GM12878 (cell line): ENCODE data around the gene RPS6KA5. TPM values are rescaled to one million over a fixed set of nuclear protein-coding genes. Genes with fewer than 3 reads are reported as not detected.

Experiments
- ATAC-seq: fragments of 200-7000 bp; cut with Tn5 transposase; 3 replicates; pipeline ENCODE4 v1.9.1; 2020; ENCODE audit warnings: mild to moderate bottlenecking, moderate library complexity
- BruUV-seq: library from RNA; stranded (reverse); fragments of 400-500 nt; replicated peaks from 2 replicates; lab custom pipeline; 2021; lab: Mats Ljungman, UMichigan
- CTCF ChIA-PET: fragments of 300-600 bp; sonication (Branson Sonifier 250); formaldehyde crosslinking; extraction: SDS; loops from one replicate; lab custom pipeline; 2021; ENCODE audit warnings: inconsistent platforms; lab: Yijun Ruan, JAX
- POLR2A ChIA-PET: fragments of 350-600 bp; formaldehyde crosslinking; extraction: SDS; loops from one replicate; lab custom pipeline; 2021; ENCODE audit warnings: inconsistent platforms; lab: Charles Lee
- RAD21 ChIA-PET: fragments of 300-600 bp; sonication (Branson Sonifier 250); formaldehyde crosslinking; loops from one replicate; lab custom pipeline; 2023; ENCODE audit warnings: antibody characterized with exemption; ENCODE audit not compliant: unreplicated experiment; lab: Charles Lee
- SMC1A ChIA-PET: fragments of 300-600 bp; sonication (Branson Sonifier 250); formaldehyde crosslinking; loops from one replicate; lab custom pipeline; 2023; ENCODE audit not compliant: unreplicated experiment, uncharacterized antibody; lab: Charles Lee
- DNase-seq: peaks from one replicate; pipeline ENCODE4 v3.0.0-alpha.2; 2011; ENCODE audit warnings: low read depth, low spot score
- FAIRE-seq: peaks from 3 replicates; lab custom pipeline; 2011; peaks lifted over from hg19 to GRCh38; lab: Jason Lieb, UNC
- H2AFZ ChIP-seq: 2 replicates; pipeline ENCODE4 v1.6.0; 2011; ENCODE audit warnings: low read depth, low read length, control low read depth; ENCODE audit not compliant: control insufficient read depth
- H3K27ac ChIP-seq: 2 replicates; pipeline ENCODE4 v1.5.1; 2011; ENCODE audit warnings: control low read depth; ENCODE audit not compliant: control insufficient read depth, insufficient read depth
- H3K27me3 ChIP-seq, 2 experiments: replicated peaks in 1 of 2; 2 replicates each; pipeline versions ENCODE4 v1.6.0 to v1.6.1; 2011; ENCODE audit warnings: low read length in 1 of 2; ENCODE audit not compliant: control insufficient read depth in 2 of 2, insufficient read depth in 2 of 2
- H3K36me3 ChIP-seq, 2 experiments: 2 replicates each; pipeline ENCODE4 v1.5.1; 2011; ENCODE audit warnings: low read length in 1 of 2; ENCODE audit not compliant: control insufficient read depth in 2 of 2, insufficient read depth in 2 of 2
- H3K4me1 ChIP-seq: 2 replicates; pipeline ENCODE4 v1.6.1; 2011; ENCODE audit warnings: mild to moderate bottlenecking, low read length, moderate library complexity, mixed read lengths; ENCODE audit not compliant: control insufficient read depth, insufficient read depth
- H3K4me2 ChIP-seq: 2 replicates; pipeline ENCODE4 v1.6.0; 2011; ENCODE audit warnings: control low read depth; ENCODE audit not compliant: control insufficient read depth, insufficient read depth
- H3K4me3 ChIP-seq: fragments of 200-600 bp; sonication (generic); 2 replicates; pipeline ENCODE4 v1.5.1; 2016
- H3K79me2 ChIP-seq: 2 replicates; pipeline ENCODE4 v1.6.0; 2011; ENCODE audit warnings: low read length; ENCODE audit not compliant: control insufficient read depth, insufficient read depth
- H3K9ac ChIP-seq: 2 replicates; pipeline ENCODE4 v1.8.0; 2011; ENCODE audit warnings: low read length, control low read depth, mixed read lengths; ENCODE audit not compliant: control insufficient read depth, insufficient read depth
- H3K9me3 ChIP-seq: replicated peaks from 3 replicates; pipeline ENCODE4 v1.5.1; 2011; ENCODE audit warnings: mild to moderate bottlenecking, low read length; ENCODE audit not compliant: control insufficient read depth, insufficient read depth
- H4K20me1 ChIP-seq: 2 replicates; pipeline ENCODE4 v1.6.0; 2011; ENCODE audit not compliant: control insufficient read depth, insufficient read depth
- CHD4 ChIP-seq: fragments of 200-600 bp; sonication (generic); IDR thresholded peaks from 2 replicates; pipeline ENCODE4 v1.6.1; 2016; ENCODE audit warnings: mild to moderate bottlenecking
- ELK1 ChIP-seq: IDR thresholded peaks from 2 replicates; pipeline ENCODE4 v1.6.1; 2012; ENCODE audit warnings: low read depth, low read length, improper control_type of control experiment
- FOS ChIP-seq: IDR thresholded peaks from 3 replicates; pipeline ENCODE4 v1.6.1; 2011; ENCODE audit warnings: borderline replicate concordance; ENCODE audit not compliant: insufficient read length; ENCODE audit errors: extremely low read depth
- FOXK2 ChIP-seq: fragments of 450-650 bp; IDR thresholded peaks from 2 replicates; pipeline ENCODE4 v1.6.1; 2017; ENCODE audit warnings: mild to moderate bottlenecking, moderate library complexity
- HDGF ChIP-seq: fragments of 450-650 bp; IDR thresholded peaks from 2 replicates; pipeline ENCODE4 v1.6.1; 2016; ENCODE audit warnings: antibody characterized with exemption
- JUNB ChIP-seq: IDR thresholded peaks from 2 replicates; pipeline ENCODE4 v1.6.1; 2016; ENCODE audit warnings: antibody characterized with exemption, mild to moderate bottlenecking
- KLF5 ChIP-seq: fragments of 450-650 bp; IDR thresholded peaks from 2 replicates; pipeline ENCODE4 v1.6.1; 2014; ENCODE audit warnings: mild to moderate bottlenecking; ENCODE audit not compliant: partially characterized antibody
- MYB ChIP-seq: fragments of 150-350 bp; IDR thresholded peaks from 2 replicates; pipeline ENCODE4 v1.6.1; 2014; ENCODE audit warnings: mild to moderate bottlenecking, low read depth, low read length, borderline replicate concordance
- NFIC ChIP-seq: IDR thresholded peaks from 2 replicates; pipeline ENCODE4 v1.6.1; 2012; ENCODE audit warnings: low read depth, mild to moderate bottlenecking, inconsistent platforms, low read length, moderate library complexity
- PAX5 ChIP-seq: IDR thresholded peaks from 2 replicates; pipeline ENCODE4 v1.6.1; 2011; ENCODE audit warnings: low read depth, low read length, borderline replicate concordance
- RUNX3 ChIP-seq: IDR thresholded peaks from 2 replicates; pipeline ENCODE4 v1.6.1; 2012; ENCODE audit warnings: low read length, inconsistent platforms
- SRF ChIP-seq, 2 experiments: IDR thresholded peaks; 2 replicates each; pipeline ENCODE4 v1.6.1; 2011; ENCODE audit warnings: low read depth in 2 of 2, low read length in 2 of 2, mild to moderate bottlenecking in 1 of 2, moderate library complexity in 1 of 2
- WRNIP1 ChIP-seq: IDR thresholded peaks from 2 replicates; pipeline ENCODE4 v1.6.1; 2011; ENCODE audit warnings: low read depth, low read length, improper control_type of control experiment, borderline replicate concordance
- ZBTB4 ChIP-seq: fragments of 450-650 bp; formaldehyde crosslinking; IDR thresholded peaks from 2 replicates; pipeline ENCODE4 v1.4.0; 2022; ENCODE audit warnings: mild to moderate bottlenecking, moderate library complexity
- ZNF592 ChIP-seq: fragments of 450-650 bp; IDR thresholded peaks from 2 replicates; pipeline ENCODE4 v1.6.1; 2017; ENCODE audit warnings: mild to moderate bottlenecking, moderate library complexity
- ZSCAN29 ChIP-seq: fragments of 450-650 bp; IDR thresholded peaks from 2 replicates; pipeline ENCODE4 v1.6.1; 2017; ENCODE audit warnings: mild to moderate bottlenecking, moderate library complexity
- WGBS: methylation state at CpG from one replicate; pipeline ENCODE4 v1.1.6; 2016; ENCODE audit warnings: low lambda C conversion rate; ENCODE audit not compliant: insufficient replicate concordance, insufficient coverage; ENCODE audit errors: missing lambda C conversion rate; 5-methylcytosine and 5-hydroxymethylcytosine counted together
- in situ Hi-C: fragments of 300-500 bp; cut with MboI; formaldehyde crosslinking; loops from 9 replicates; pipeline ENCODE4 v1.14.3; 2018; ENCODE audit warnings: mixed read lengths
- intact Hi-C: fragments of 100-400 bp; cut with micrococcal nuclease; formaldehyde crosslinking; loops from one replicate; pipeline ENCODE4 v1.14.2; 2022; ENCODE audit not compliant: unreplicated experiment
- polyA plus RNA-seq, 11 experiments: library from polyadenylated mRNA; depleted of rRNA in 4 of 11; unstranded in 6 of 11; stranded (reverse) in 5 of 11; fragments of >200 nt; fragmentation: Nextera tagmentation in 4 of 11; fragmentation: Illumina TruSeq in 1 of 11; extraction: Ambion mirVana in 4 of 11; extraction: Trizol in 1 of 11; gene quantifications; 1 replicate in 1 of 11; 2 replicates in 10 of 11; pipeline versions ENCODE4 v1.2.1 to v1.2.3, GENCODE V29; 2011 to 2016; ENCODE audit warnings: inconsistent platforms in 2 of 11, missing spikeins in 2 of 11, low read depth in 1 of 11
- total RNA-seq, 4 experiments: library from RNA; depleted of rRNA in 3 of 4; stranded (reverse); fragments of >200 nt in 3 of 4; fragmentation: Illumina TruSeq in 1 of 4; extraction: Trizol in 1 of 4; gene quantifications; 2 replicates each; pipeline versions ENCODE4 v1.2.1 to v1.2.3, GENCODE V29; 2013 to 2021

Gene RPS6KA5
- total and polyA plus RNA-seq, 10 of the 15 experiments (the other 5 are each of a cell fraction or from before 2014, with no cell fraction given), result 1.4 to 7.0 (median 3.7) TPM

GRCh38 chr14:90805084-90805391, 255.4 kb downstream of the RPS6KA5 start:
- Histone ChIP-seq H3K4me2 (no peak overlapping the region), H3K9me3 (no peaks in the 10 kb centered on the region), H3K27me3 (no peaks in the 10 kb centered on the region), H3K27ac (no peak overlapping the region), H3K4me1 (no peaks in the 10 kb centered on the region), H3K36me3 (no peaks in the 10 kb centered on the region), H3K9ac (no peak overlapping the region), H2AFZ (no peak overlapping the region), H3K4me3 (no peak overlapping the region), H3K79me2 (no peaks in the 10 kb centered on the region), H4K20me1 (no peaks in the 10 kb centered on the region)
- in situ Hi-C loops, result no loop called here
- ChIA-PET POLR2A (no interaction called here), CTCF (no interaction called here), SMC1A (no interaction called here), RAD21 (no interaction called here)
- no peak for TF ChIP-seq PAX5
- no peak for TF ChIP-seq SRF (IDR thresholded peaks at IDR 0.05; ENCODE audit: low read depth in 2 of 2, low read length in 2 of 2)
- TF ChIP-seq WRNIP1, result no peak
- no peak for TF ChIP-seq NFIC
- TF ChIP-seq HDGF, result no peak
- TF ChIP-seq FOXK2, result no peak
- TF ChIP-seq JUNB, result no peak
- no peak for TF ChIP-seq CHD4
- TF ChIP-seq ELK1, result no peak
- no peak for TF ChIP-seq ZBTB4 (CRISPR knock-in tag)
- TF ChIP-seq ZSCAN29, result no peak
- no peak for TF ChIP-seq KLF5
- TF ChIP-seq RUNX3, result no peak
- no peak for TF ChIP-seq FOS
- TF ChIP-seq ZNF592, result no peak
- no peak for TF ChIP-seq MYB
- no peak for FAIRE-seq
- no peak for ATAC-seq
- no peak for DNase-seq
- BruUV-seq, result no TSS peak
- 53% methylated on average over 13 of the region's 13 CpGs for WGBS
- intact Hi-C loops, result no loop called here
